Measurements from ENCODE around the gene DEFB112. TPM values are rescaled to one million over a fixed set of nuclear protein-coding genes. Genes with fewer than 3 reads are reported as not detected.

The DEFB112 gene
- total and polyA plus RNA-seq, 9 of the 15 experiments (the other 6 are each of a cell fraction or from before 2014, with no cell fraction given), result not detected

DNA sequence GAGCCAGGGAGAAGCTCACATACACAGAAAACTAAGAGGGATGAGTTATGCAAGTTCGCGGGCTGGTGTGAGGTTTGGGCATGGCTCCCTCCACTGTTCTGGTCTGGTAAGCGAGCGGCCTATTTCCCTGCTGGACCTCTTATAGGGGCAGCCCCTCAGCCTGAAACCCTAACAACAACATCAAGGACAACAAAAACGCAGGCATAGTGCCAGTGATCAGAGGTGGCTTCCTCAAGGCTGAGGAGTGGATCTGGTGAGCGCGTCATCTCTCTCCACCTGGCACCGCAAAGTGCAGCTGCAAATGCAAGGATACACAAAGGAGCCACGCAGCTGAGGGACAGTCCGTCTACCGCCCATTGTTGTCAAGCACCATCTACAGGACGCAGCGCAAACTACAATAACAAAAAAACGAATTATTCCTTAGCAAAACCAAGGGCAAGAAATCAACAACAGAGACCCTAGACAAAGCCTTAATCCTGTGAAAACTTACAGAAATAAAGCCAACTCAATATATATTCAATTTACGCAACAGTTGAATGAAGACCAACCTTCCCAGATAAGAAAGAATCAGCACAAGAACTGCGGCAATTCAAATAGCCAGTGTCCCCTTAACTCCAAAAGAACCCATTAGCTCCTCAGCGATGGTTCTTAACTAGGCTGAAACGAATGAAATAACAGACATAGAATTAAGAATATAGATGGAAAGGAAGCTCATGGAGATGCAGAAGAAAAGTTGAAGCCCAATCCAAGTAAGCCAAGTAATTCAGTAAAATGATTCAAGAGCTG lies 18.8 kb downstream of the DEFB112 start (continued):
- TF ChIP-seq, protein P1, sequence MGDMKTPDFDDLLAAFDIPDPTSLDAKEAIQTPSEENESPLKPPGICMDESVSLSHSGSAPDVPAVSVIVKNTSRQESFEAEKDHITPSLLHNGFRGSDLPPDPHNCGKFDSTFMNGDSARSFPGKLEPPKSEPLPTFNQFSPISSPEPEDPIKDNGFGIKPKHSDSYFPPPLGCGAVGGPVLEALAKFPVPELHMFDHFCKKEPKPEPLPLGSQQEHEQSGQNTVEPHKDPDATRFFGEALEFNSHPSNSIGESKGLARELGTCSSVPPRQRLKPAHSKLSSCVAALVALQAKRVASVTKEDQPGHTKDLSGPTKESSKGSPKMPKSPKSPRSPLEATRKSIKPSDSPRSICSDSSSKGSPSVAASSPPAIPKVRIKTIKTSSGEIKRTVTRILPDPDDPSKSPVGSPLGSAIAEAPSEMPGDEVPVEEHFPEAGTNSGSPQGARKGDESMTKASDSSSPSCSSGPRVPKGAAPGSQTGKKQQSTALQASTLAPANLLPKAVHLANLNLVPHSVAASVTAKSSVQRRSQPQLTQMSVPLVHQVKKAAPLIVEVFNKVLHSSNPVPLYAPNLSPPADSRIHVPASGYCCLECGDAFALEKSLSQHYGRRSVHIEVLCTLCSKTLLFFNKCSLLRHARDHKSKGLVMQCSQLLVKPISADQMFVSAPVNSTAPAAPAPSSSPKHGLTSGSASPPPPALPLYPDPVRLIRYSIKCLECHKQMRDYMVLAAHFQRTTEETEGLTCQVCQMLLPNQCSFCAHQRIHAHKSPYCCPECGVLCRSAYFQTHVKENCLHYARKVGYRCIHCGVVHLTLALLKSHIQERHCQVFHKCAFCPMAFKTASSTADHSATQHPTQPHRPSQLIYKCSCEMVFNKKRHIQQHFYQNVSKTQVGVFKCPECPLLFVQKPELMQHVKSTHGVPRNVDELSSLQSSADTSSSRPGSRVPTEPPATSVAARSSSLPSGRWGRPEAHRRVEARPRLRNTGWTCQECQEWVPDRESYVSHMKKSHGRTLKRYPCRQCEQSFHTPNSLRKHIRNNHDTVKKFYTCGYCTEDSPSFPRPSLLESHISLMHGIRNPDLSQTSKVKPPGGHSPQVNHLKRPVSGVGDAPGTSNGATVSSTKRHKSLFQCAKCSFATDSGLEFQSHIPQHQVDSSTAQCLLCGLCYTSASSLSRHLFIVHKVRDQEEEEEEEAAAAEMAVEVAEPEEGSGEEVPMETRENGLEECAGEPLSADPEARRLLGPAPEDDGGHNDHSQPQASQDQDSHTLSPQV (IDR thresholded peaks at IDR 0.05), result no peak
- TF ChIP-seq RHOXF2B (CRISPR knock-in tag; conservative IDR thresholded peaks at IDR 0.05), result no peak
- TF ChIP-seq ZNF197 (CRISPR knock-in tag; IDR thresholded peaks at IDR 0.05; ENCODE audit: low read depth), result no peak
- peak; percentile 91 for TF ChIP-seq SOX6 (IDR thresholded peaks at IDR 0.05)
- TF ChIP-seq LARP7 (IDR thresholded peaks at IDR 0.05), result no peak
- no peak for TF ChIP-seq GATA2 (CRISPR knock-in tag; IDR thresholded peaks at IDR 0.05)
- no peak for TF ChIP-seq ZNF165 (CRISPR knock-in tag; IDR thresholded peaks at IDR 0.05; ENCODE audit: borderline replicate concordance)
- TF ChIP-seq RBM14 (IDR thresholded peaks at IDR 0.05; ENCODE audit: borderline replicate concordance, insufficient read depth, low read depth, low read length), result no peak
- TF ChIP-seq HNRNPH1 (optimal IDR thresholded peaks at IDR 0.05; ENCODE audit: low read depth, low read length), result no peak
- TF ChIP-seq RBM15 (IDR thresholded peaks at IDR 0.05; ENCODE audit: insufficient read depth, low read length), result no peak
- TF ChIP-seq KDM4B (IDR thresholded peaks at IDR 0.05; ENCODE audit: borderline replicate concordance in 2 of 2, low read depth in 1 of 2), result no peak
- 0 out of 2 replicates have a peak, but pooled peaks have one; percentile 37 for TF ChIP-seq E2F3 (CRISPR knock-in tag; IDR thresholded peaks at IDR 0.05)
- no peak for TF ChIP-seq PPARD (CRISPR knock-in tag; IDR thresholded peaks at IDR 0.05)
- peak; percentile 41 for TF ChIP-seq L3MBTL2 (IDR thresholded peaks at IDR 0.05)
- TF ChIP-seq ZNF583 (CRISPR knock-in tag; IDR thresholded peaks at IDR 0.05), result no peak
- TF ChIP-seq SETDB1 (IDR thresholded peaks at IDR 0.05; ENCODE audit: low read length), result no peak
- peak; percentile 44; the same call in 1 of the 2 replicates for TF ChIP-seq ZEB2 (IDR thresholded peaks at IDR 0.05)
- TF ChIP-seq MCM5 (IDR thresholded peaks at IDR 0.05; ENCODE audit: low read depth), result no peak
- TF ChIP-seq ZKSCAN8 (CRISPR knock-in tag; IDR thresholded peaks at IDR 0.05), result no peak
- peak; percentile 51; the same call in 1 of the 2 replicates for TF ChIP-seq CC2D1A (IDR thresholded peaks at IDR 0.05)
- no peak for TF ChIP-seq MAFK (IDR thresholded peaks at IDR 0.05; ENCODE audit: low read length)
- TF ChIP-seq POLR2A (conservative IDR thresholded peaks at IDR 0.05), result no peak
- TF ChIP-seq, protein P2, sequence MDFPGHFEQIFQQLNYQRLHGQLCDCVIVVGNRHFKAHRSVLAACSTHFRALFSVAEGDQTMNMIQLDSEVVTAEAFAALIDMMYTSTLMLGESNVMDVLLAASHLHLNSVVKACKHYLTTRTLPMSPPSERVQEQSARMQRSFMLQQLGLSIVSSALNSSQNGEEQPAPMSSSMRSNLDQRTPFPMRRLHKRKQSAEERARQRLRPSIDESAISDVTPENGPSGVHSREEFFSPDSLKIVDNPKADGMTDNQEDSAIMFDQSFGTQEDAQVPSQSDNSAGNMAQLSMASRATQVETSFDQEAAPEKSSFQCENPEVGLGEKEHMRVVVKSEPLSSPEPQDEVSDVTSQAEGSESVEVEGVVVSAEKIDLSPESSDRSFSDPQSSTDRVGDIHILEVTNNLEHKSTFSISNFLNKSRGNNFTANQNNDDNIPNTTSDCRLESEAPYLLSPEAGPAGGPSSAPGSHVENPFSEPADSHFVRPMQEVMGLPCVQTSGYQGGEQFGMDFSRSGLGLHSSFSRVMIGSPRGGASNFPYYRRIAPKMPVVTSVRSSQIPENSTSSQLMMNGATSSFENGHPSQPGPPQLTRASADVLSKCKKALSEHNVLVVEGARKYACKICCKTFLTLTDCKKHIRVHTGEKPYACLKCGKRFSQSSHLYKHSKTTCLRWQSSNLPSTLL (IDR thresholded peaks at IDR 0.05), result no peak
- no peak for TF ChIP-seq RBM17 (IDR thresholded peaks at IDR 0.05; ENCODE audit: borderline replicate concordance, low read depth, low read length)
- no peak for TF ChIP-seq OTX1 (CRISPR knock-in tag; IDR thresholded peaks at IDR 0.05)
- TF ChIP-seq ZNF24 (IDR thresholded peaks at IDR 0.05), result peak; percentile 27; the same call in 1 of the 2 replicates
